C4-2B (cell line): ENCODE results near the gene POMP.

Experiments used
- ZFX ChIP-seq: fragments of 450-650 bp; IDR thresholded peaks from 2 replicates; pipeline ENCODE4 v1.6.1; 2017
- TF ChIP-seq, protein P1 (sequence below): fragments of 450-650 bp; conservative IDR thresholded peaks from 2 replicates; pipeline ENCODE4 v1.5.1; 2017; ENCODE audit warnings: mild to moderate bottlenecking

DNA sequence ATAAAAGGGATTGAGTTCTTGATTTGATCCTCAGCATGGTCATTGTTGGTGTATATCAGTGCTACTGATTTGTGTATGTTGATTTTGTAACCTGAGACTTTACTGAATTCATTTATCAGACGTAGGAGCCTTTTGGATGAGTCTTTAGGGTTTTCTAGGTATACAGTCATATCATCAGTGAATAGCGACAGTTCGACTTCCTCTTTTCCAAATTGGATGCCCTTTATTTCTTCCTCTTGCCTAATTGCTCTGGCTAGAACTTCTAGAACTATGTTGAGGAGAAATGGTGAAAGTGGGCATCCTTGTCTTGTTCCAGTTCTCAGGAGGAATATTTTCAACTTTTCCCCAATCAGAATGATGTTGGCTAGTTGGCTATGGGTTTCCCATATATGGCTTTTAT lies 27.0 kb downstream of the POMP start:
- TF ChIP-seq, protein P1, sequence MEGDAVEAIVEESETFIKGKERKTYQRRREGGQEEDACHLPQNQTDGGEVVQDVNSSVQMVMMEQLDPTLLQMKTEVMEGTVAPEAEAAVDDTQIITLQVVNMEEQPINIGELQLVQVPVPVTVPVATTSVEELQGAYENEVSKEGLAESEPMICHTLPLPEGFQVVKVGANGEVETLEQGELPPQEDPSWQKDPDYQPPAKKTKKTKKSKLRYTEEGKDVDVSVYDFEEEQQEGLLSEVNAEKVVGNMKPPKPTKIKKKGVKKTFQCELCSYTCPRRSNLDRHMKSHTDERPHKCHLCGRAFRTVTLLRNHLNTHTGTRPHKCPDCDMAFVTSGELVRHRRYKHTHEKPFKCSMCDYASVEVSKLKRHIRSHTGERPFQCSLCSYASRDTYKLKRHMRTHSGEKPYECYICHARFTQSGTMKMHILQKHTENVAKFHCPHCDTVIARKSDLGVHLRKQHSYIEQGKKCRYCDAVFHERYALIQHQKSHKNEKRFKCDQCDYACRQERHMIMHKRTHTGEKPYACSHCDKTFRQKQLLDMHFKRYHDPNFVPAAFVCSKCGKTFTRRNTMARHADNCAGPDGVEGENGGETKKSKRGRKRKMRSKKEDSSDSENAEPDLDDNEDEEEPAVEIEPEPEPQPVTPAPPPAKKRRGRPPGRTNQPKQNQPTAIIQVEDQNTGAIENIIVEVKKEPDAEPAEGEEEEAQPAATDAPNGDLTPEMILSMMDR = no peak
- TF ChIP-seq ZFX = no peak
